ENCODE measurements around the gene FRS2.
"Not testable (repeated sequence)": the region's sequence is repeated elsewhere in the genome, so short reads cannot be mapped to it uniquely, and the experiment has no call there.

The FRS2 gene, protein sequence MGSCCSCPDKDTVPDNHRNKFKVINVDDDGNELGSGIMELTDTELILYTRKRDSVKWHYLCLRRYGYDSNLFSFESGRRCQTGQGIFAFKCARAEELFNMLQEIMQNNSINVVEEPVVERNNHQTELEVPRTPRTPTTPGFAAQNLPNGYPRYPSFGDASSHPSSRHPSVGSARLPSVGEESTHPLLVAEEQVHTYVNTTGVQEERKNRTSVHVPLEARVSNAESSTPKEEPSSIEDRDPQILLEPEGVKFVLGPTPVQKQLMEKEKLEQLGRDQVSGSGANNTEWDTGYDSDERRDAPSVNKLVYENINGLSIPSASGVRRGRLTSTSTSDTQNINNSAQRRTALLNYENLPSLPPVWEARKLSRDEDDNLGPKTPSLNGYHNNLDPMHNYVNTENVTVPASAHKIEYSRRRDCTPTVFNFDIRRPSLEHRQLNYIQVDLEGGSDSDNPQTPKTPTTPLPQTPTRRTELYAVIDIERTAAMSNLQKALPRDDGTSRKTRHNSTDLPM

GRCh38 chr12:69470189-69471075, at the start of gene FRS2:
TSS of gene FRS2 (plus strand) at chr12:69470388. CDS start at chr12:69569031, 98,643 bp downstream.
- DNase-seq (ENCODE audit: low read depth in 3 of 3) = peak; percentile 72 to 89 (median 79)

DNA sequence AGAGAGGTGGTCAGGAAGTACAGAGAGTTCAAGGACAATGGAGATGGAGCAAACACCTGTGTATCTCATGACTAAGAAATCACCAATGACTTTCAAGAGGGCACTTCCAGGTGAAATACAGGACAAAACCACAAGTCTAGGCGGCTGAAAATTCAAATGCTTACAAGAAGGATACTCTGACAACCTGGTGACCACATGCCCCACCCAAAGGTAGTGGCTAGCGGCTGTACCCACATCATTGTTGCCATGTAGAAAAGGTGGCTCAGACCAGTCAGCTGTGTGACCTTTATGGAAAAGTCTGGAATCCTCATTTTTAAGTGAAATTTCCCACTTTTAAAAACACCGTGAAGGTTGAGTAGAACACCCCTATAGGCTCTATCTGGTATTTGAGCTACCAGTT, 48.6 kb upstream of the FRS2 start:
- no peak for DNase-seq (ENCODE audit: low read depth in 3 of 3)

GRCh38 chr12:69423037-69423905, 46.9 kb upstream of the FRS2 start:
- no peak for DNase-seq (ENCODE audit: low read depth in 3 of 3)

DNA sequence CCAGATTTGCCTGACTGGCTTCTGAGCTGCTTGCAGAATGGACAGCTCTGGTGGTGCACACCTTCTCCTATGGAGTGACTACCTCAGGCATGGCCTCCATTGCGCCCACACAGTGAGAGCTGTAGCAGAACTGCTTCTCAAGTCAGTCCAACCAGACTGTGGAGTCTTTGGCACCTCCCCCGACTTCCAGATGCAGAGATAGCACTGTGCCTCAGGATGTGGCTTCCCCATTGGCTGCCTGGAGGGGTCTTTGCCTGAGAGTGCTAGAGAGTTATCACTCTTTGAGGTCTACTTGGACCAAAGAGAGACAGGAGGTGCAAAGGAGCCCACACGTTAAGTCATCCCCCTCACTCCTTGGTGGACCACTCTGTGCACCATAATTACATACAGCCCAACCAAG, 44.8 kb upstream of the FRS2 start:
- no peak for DNase-seq (ENCODE audit: low read depth in 3 of 3)

DNA sequence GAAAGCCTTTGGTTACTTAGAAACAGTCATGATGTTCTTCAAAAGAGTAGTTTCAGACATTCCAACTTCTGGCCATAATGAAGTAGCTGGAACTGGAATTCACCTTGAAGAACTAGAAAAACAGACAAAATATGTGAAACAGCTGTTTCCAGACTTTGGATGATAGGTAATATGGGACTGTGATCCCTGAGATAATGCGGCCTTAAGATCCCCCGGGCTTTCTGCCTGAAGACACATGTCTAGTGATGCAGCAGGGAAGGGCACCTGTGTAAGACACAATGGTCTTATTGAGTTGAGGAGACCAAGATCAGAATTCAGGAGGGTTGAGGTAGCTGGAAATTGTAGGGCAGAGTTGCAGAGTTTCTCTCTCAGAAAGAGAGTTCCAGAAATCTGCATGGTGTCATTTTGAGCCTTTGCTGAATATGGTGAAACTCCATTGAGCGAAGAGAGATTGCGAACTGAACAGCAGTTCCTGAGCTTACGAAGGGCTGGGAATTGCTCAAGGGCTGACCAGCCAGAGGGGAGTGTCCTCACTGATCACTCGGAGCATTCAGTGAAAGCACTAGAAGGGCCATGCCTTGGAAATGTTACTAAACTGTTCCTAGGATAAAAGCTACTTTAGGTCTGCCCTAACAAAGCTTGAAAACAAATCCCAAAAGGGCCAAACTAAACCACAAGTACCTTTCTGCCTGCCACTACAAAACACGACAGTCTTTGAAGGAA, 41.7 kb upstream of the FRS2 start:
- no peak for DNase-seq (ENCODE audit: low read depth in 3 of 3)

GRCh38 chr12:69430942-69431590, 39.1 kb upstream of the FRS2 start:
- no peak for DNase-seq (ENCODE audit: low read depth in 3 of 3)

DNA sequence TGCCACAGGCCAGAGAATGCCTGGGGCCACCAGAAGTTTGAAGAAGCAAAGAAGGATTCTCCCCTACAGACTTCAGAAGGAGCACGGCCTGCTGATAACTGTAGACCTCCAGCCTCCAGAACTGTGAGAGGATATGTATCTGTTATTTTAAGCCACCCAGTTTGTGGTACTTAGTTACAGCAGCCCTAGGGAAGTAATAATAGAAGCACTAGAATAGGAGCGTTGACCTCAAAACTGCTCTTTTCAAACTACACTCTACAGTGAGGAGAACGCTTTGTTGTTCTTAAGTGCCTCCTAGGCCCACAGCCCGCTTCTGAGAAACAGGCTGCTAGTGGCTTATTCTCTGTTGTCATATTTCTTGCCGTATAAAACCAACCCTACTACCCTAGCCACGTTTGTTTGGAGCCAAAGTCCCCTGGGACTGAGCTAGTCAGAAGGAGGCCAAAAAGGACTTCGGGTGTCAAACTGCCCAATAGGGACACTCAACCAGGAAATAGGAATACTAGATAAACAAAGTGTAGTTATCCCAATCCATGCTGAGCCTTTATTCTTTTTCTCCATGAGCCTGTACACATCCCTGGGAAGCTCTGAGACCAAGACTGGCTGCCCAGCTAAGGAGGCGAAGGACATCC, 38.5 kb upstream of the FRS2 start:
- DNase-seq (ENCODE audit: low read depth in 3 of 3) = no peak

GRCh38 chr12:69433653-69434052, 36.5 kb upstream of the FRS2 start:
- DNase-seq (ENCODE audit: low read depth in 3 of 3) = no peak

GRCh38 chr12:69435644-69436043, 34.5 kb upstream of the FRS2 start:
- DNase-seq (ENCODE audit: low read depth in 3 of 3) = no peak

DNA sequence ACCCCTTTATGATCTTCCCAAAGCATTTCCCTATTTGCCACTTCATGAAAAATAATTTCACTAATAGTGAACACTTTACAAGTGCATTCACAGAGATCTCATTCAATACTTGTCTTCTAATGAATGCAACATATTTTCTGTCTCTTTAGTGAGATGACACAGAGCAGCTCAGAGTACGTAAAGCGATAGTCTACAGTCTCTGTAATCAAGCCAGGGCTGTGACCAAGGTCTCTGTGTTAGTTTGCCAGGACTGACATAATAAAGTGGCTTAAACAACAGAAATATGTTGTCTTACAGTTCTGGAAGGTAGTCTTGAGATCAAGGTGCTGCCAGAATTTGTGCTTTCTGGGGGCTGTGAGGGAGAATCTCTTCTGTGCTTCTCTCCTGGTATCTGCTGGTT, 33.1 kb upstream of the FRS2 start:
- no peak for DNase-seq (ENCODE audit: low read depth in 3 of 3)

- DNase-seq (ENCODE audit: low read depth in 3 of 3) = no peak
These were observed 31.6 kb upstream of the FRS2 start for GRCh38 chr12:69438539-69438938.

DNA sequence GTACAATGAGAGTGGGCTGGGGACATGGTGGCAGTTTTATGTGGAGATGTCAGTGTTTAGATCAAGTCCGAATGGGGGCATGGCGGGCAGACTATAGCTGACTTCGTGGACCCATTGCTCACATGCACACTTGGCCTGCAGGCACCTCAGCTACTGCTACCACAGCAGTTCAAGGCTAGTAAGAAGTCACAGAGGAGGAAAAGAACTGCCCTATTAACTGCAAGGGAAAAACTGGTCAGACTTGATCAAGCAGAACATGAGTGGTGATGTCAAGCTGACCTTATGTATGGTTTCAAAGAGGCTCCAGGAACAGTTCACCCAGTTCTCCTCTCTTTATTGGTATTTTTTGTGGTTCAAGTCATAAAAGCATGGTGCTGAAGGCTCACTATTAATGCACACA, 30.2 kb upstream of the FRS2 start:
- no peak for DNase-seq (ENCODE audit: low read depth in 3 of 3)

GRCh38 chr12:69440886-69441285, 29.3 kb upstream of the FRS2 start:
- no peak for DNase-seq (ENCODE audit: low read depth in 3 of 3)

GRCh38 chr12:69442894-69443293, 27.3 kb upstream of the FRS2 start:
- DNase-seq (ENCODE audit: low read depth in 3 of 3) = no peak

GRCh38 chr12:69443916-69444315, 26.3 kb upstream of the FRS2 start:
- DNase-seq (ENCODE audit: low read depth in 3 of 3) = no peak

DNA sequence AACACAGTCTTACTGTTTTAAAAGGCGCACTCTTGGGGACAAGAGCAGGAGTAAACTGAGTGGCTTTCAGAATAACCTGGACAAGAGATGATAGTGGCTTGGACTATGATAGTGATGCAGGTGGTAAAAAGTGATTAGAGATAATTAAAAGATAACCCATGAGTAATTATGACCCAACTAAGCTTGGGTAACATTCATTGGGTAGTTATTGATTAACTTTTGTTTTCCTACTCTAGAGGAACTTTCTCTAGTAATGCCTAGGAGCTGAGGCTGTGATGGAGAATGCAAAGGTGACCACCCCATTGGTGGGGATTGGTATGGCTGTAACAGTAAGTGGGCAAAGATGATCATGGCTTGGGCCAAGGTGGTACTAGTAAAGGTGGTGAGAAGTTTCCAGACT, 22.3 kb upstream of the FRS2 start:
- no peak for DNase-seq (ENCODE audit: low read depth in 3 of 3)

GRCh38 chr12:69452598-69453132, 17.5 kb upstream of the FRS2 start:
- not testable (repeated sequence) for DNase-seq (ENCODE audit: low read depth in 3 of 3)

DNA sequence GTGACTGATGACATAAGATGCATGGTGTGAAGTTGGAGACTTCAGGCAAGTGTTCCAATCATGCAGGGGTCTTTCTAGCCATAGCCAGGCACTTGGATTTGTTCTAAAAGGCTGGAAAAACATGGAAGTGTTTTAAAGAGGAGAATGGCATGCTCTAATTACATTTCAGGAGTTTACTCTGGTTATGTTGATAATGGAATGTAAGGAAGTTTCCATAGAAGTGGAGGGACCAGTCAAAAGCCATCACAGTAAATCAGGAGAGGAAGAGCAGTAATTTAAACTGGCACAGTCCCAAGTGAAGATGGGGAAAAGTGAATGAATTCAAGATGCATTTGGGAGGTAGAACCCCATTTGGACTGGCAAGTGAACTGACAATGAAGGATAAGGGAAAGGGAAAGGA, 13.9 kb upstream of the FRS2 start:
- DNase-seq (ENCODE audit: low read depth in 3 of 3) = no peak

DNA sequence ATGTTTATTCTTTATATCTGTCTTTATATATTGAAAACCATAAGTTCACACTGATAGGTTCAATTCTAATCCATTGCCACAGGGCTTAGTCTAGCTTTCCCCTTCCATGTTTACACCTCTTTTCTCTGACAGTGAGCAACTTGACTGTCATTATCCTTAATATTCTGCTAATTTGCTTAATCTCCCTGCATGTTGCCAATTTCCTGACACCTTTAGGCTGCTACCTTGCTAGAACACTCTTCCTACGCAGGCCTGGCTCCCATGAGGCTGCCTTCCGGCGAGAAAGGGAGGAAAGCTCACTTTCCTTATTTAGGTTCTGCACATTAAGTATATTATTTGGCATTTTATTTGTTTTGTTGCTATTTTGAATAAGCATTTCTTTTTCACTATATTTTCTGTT, 12.8 kb upstream of the FRS2 start:
- DNase-seq (ENCODE audit: low read depth in 3 of 3) = no peak

- DNase-seq (ENCODE audit: low read depth in 3 of 3) = no peak
These were observed 10.7 kb upstream of the FRS2 start for GRCh38 chr12:69459477-69459876.
